Testis (tissue), 2 donors: Measurements from ENCODE around the gene PCDHGA2.

Experiments
- POLR2A ChIP-seq: fragments of 450-650 bp; IDR thresholded peaks from one replicate; pipeline ENCODE4 v1.6.1; 2017; ENCODE audit warnings: antibody characterized with exemption, mild to moderate bottlenecking, moderate library complexity
- TF ChIP-seq, protein P1 (sequence below), 3 experiments: fragments of 450-650 bp in 2 of 3; fragments of 200-600 bp in 1 of 3; sonication (generic) in 1 of 3; IDR thresholded peaks; one replicate each; pipeline ENCODE4 v1.5.1; 2016 to 2019; ENCODE audit warnings: antibody characterized with exemption in 3 of 3, mild to moderate bottlenecking in 2 of 3, moderate library complexity in 1 of 3

DNA sequence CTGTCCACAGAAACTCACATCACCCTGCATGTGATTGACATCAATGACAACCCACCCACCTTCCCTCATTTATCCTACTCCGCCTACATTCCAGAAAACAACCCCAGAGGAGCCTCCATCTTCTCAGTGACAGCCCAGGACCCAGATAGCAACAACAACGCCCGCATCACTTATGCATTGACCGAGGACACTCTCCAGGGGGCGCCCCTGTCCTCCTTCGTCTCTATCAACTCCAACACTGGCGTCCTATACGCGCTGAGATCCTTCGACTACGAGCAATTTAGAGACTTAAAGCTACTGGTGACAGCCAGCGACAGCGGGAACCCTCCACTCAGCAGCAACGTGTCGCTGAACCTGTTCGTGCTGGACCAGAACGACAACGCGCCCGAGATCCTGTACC is 6.8 kb downstream of the PCDHGA2 start:
- TF ChIP-seq, protein P1, sequence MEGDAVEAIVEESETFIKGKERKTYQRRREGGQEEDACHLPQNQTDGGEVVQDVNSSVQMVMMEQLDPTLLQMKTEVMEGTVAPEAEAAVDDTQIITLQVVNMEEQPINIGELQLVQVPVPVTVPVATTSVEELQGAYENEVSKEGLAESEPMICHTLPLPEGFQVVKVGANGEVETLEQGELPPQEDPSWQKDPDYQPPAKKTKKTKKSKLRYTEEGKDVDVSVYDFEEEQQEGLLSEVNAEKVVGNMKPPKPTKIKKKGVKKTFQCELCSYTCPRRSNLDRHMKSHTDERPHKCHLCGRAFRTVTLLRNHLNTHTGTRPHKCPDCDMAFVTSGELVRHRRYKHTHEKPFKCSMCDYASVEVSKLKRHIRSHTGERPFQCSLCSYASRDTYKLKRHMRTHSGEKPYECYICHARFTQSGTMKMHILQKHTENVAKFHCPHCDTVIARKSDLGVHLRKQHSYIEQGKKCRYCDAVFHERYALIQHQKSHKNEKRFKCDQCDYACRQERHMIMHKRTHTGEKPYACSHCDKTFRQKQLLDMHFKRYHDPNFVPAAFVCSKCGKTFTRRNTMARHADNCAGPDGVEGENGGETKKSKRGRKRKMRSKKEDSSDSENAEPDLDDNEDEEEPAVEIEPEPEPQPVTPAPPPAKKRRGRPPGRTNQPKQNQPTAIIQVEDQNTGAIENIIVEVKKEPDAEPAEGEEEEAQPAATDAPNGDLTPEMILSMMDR (IDR thresholded peaks at IDR 0.05) = no peak
- no peak for TF ChIP-seq POLR2A
